OCI-LY1 (cell line): ENCODE results near the gene C1orf52.

Experiments used
- H2AFZ ChIP-seq: fragments of 200-600 bp; sonication (generic), shearing (Covaris generic); 2 replicates; pipeline ENCODE4 v1.6.0; 2014; ENCODE audit warnings: antibody characterized with exemption, mild to moderate bottlenecking, low read length
- H3F3A ChIP-seq: fragments of 200-600 bp; sonication (generic), shearing (Covaris generic); 2 replicates; pipeline ENCODE4 v1.6.0; 2014; ENCODE audit warnings: mild to moderate bottlenecking, antibody characterized with exemption, low read length, moderate library complexity; ENCODE audit not compliant: insufficient read depth
- H3K27ac ChIP-seq: fragments of 200-600 bp; sonication (generic); 2 replicates; pipeline ENCODE4 v1.5.1; 2014; ENCODE audit warnings: low read length, mixed run types, mild to moderate bottlenecking, low read depth; ENCODE audit not compliant: poor library complexity, severe bottlenecking
- H3K27me3 ChIP-seq: fragments of 200-600 bp; sonication (generic); 2 replicates; pipeline ENCODE4 v1.6.0; 2014; ENCODE audit warnings: antibody characterized with exemption, mild to moderate bottlenecking, low read length, moderate library complexity; ENCODE audit not compliant: insufficient read depth
- H3K36me3 ChIP-seq: fragments of 200-600 bp; sonication (generic); 2 replicates; pipeline ENCODE4 v1.6.1; 2014; ENCODE audit warnings: mild to moderate bottlenecking, antibody characterized with exemption, low read length, moderate library complexity, mixed read lengths; ENCODE audit not compliant: insufficient read depth
- H3K4me1 ChIP-seq: fragments of 200-600 bp; sonication (generic); 2 replicates; pipeline ENCODE4 v1.5.1; 2014; ENCODE audit warnings: mild to moderate bottlenecking, low read length, moderate library complexity; ENCODE audit not compliant: insufficient read depth, severe bottlenecking
- H3K4me2 ChIP-seq: fragments of 200-600 bp; sonication (generic), shearing (Covaris generic); 2 replicates; pipeline ENCODE4 v1.6.1; 2014; ENCODE audit warnings: low read length
- H3K4me3 ChIP-seq: fragments of 200-600 bp; sonication (generic); 2 replicates; pipeline ENCODE4 v1.5.1; 2014; ENCODE audit warnings: low read length, low read depth, mild to moderate bottlenecking, mixed read lengths; ENCODE audit not compliant: poor library complexity, severe bottlenecking
- H3K79me2 ChIP-seq: fragments of 200-600 bp; shearing (Covaris generic); 2 replicates; pipeline ENCODE4 v1.6.1; 2016; ENCODE audit warnings: mixed run types, low read length, mixed read lengths; ENCODE audit not compliant: insufficient read depth
- H3K9ac ChIP-seq: fragments of 200-600 bp; sonication (generic), shearing (Covaris generic); 2 replicates; pipeline ENCODE4 v1.6.1; 2014; ENCODE audit warnings: mild to moderate bottlenecking, low read length, mixed read lengths
- H3K9me2 ChIP-seq: fragments of 200-600 bp; sonication (generic), shearing (Covaris generic); 2 replicates; pipeline ENCODE4 v1.6.1; 2014; ENCODE audit warnings: low read depth, mild to moderate bottlenecking, low read length, mixed read lengths
- H3K9me3 ChIP-seq: fragments of 200-600 bp; shearing (Covaris generic); 2 replicates; pipeline ENCODE4 v1.6.1; 2014; ENCODE audit warnings: low read length, mixed read lengths
- H4K20me1 ChIP-seq: fragments of 200-600 bp; sonication (generic), shearing (Covaris generic); 2 replicates; pipeline ENCODE4 v1.6.0; 2016; ENCODE audit warnings: mild to moderate bottlenecking, low read length; ENCODE audit not compliant: insufficient read depth
- EZH2 ChIP-seq: fragments of 200-600 bp; sonication (generic), shearing (Covaris generic); IDR thresholded peaks from 2 replicates; pipeline ENCODE4 v1.8.0; 2017; ENCODE audit warnings: borderline replicate concordance, mixed run types, mild to moderate bottlenecking, antibody characterized with exemption, low read length, moderate library complexity, mixed read lengths
- TF ChIP-seq, protein P1 (sequence below): fragments of 200-600 bp; sonication (generic), shearing (Covaris generic); IDR thresholded peaks from 2 replicates; pipeline ENCODE4 v1.5.1; 2017; ENCODE audit warnings: mild to moderate bottlenecking, antibody characterized with exemption, low read length, moderate library complexity, mixed read lengths

The C1orf52 gene

GRCh38 chr1:85259118-85259911 lies at the start of gene C1orf52:
TSS of gene C1orf52 (minus strand) at chr1:85259662. CDS start at chr1:85259633, 29 bp downstream.
- Histone ChIP-seq H3K4me1 (peaks cover 11% of the 10 kb centered on the region), H4K20me1 (no peaks in the 10 kb centered on the region), H3K9ac (peak within 1 kb of the TSS; percentile 82), H3K36me3 (peaks cover 43% of the 10 kb centered on the region), H3K4me2 (peak within 1 kb of the TSS; percentile 81), H3K9me3 (no peaks in the 10 kb centered on the region), H3K27ac (peak within 1 kb of the TSS; percentile 16), H3F3A (no peaks in the 10 kb centered on the region), H3K9me2 (no peaks in the 10 kb centered on the region), H3K4me3 (peak within 1 kb of the TSS; percentile 93), H2AFZ (no peak within 1 kb of the TSS), H3K27me3 (no peaks in the 10 kb centered on the region), H3K79me2 (peaks cover 11% of the 10 kb centered on the region)
- no peak for TF ChIP-seq EZH2
- TF ChIP-seq, protein P1, sequence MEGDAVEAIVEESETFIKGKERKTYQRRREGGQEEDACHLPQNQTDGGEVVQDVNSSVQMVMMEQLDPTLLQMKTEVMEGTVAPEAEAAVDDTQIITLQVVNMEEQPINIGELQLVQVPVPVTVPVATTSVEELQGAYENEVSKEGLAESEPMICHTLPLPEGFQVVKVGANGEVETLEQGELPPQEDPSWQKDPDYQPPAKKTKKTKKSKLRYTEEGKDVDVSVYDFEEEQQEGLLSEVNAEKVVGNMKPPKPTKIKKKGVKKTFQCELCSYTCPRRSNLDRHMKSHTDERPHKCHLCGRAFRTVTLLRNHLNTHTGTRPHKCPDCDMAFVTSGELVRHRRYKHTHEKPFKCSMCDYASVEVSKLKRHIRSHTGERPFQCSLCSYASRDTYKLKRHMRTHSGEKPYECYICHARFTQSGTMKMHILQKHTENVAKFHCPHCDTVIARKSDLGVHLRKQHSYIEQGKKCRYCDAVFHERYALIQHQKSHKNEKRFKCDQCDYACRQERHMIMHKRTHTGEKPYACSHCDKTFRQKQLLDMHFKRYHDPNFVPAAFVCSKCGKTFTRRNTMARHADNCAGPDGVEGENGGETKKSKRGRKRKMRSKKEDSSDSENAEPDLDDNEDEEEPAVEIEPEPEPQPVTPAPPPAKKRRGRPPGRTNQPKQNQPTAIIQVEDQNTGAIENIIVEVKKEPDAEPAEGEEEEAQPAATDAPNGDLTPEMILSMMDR = peak; percentile 93

DNA sequence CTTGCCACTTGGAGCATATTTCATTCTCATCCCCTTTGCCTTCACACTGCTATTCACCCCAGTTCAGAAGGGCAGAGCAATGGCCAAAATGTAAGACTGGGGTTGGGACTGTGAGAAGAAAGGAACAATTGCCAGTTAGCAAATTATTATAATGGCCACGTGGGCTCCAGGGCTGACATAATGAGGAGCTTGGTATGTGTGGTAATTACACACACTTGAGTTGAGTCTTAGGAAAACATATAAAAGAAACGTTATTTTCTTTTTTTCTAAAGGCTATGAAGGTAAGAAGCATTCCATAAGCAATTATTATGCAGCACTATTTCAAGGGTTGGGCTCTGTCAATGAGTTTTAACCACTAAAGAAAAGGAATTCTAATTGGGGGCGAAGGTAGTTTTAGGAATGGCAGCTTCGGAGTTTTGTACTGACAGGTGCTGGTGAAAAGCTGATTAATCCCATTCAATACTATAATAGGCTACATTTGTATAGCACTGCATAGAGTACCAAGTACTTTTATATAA lies 49.4 kb upstream of the C1orf52 start:
- H3K79me2 ChIP-seq = no peaks in the 10 kb centered on the region
- H2AFZ ChIP-seq = no peak overlapping the region
- H3K9me2 ChIP-seq = no peaks in the 10 kb centered on the region
- no peaks in the 10 kb centered on the region for H3K36me3 ChIP-seq
- peaks cover 7% of the 10 kb centered on the region for H3K4me1 ChIP-seq
- no peaks in the 10 kb centered on the region for H4K20me1 ChIP-seq
- no peak overlapping the region for H3K27ac ChIP-seq
- H3F3A ChIP-seq = no peaks in the 10 kb centered on the region
- H3K27me3 ChIP-seq = no peaks in the 10 kb centered on the region
- TF ChIP-seq, protein P1 = no peak
- TF ChIP-seq EZH2 = no peak
- H3K4me3 ChIP-seq = no peak overlapping the region
- H3K9ac ChIP-seq = no peak overlapping the region
- H3K4me2 ChIP-seq = no peak overlapping the region
- no peaks in the 10 kb centered on the region for H3K9me3 ChIP-seq

- H3K4me3 ChIP-seq = no peak overlapping the region
- no peaks in the 10 kb centered on the region for H3K36me3 ChIP-seq
- H3K27me3 ChIP-seq = no peaks in the 10 kb centered on the region
- H3K4me1 ChIP-seq = peaks cover 7% of the 10 kb centered on the region
- no peak overlapping the region for H3K9ac ChIP-seq
- TF ChIP-seq, protein P1 = peak; percentile 98
- no peak for TF ChIP-seq EZH2
- H3K9me2 ChIP-seq = no peaks in the 10 kb centered on the region
- H3K27ac ChIP-seq = no peak overlapping the region
- H3K9me3 ChIP-seq = no peaks in the 10 kb centered on the region
- peak overlapping the region; percentile 46; the same call in 1 of the 2 replicates for H3K4me2 ChIP-seq
- H2AFZ ChIP-seq = no peak overlapping the region
- H4K20me1 ChIP-seq = no peaks in the 10 kb centered on the region
- no peaks in the 10 kb centered on the region for H3F3A ChIP-seq
- no peaks in the 10 kb centered on the region for H3K79me2 ChIP-seq
These were observed 48.7 kb upstream of the C1orf52 start for GRCh38 chr1:85307987-85308832.
